Measurements from ENCODE around the gene HOXA1.

GRCh38 chr7:27118580-27118979 lies 22.8 kb upstream of the HOXA1 start:
- no peak for TF ChIP-seq CTCF (IDR thresholded peaks at IDR 0.05)
- TF ChIP-seq POLR2A (IDR thresholded peaks at IDR 0.05), result no peak

Measured in breast epithelium (tissue), 3 donors.